HG02623 (cell line): Measurements from ENCODE around the gene ISCU.

ENCODE experiments used
- ATAC-seq: cut with Tn5 transposase; IDR thresholded peaks from one replicate; pipeline ENCODE4 v1.9.1; 2021; ENCODE audit warnings: moderate library complexity; ENCODE audit not compliant: unreplicated experiment

Gene ISCU

DNA sequence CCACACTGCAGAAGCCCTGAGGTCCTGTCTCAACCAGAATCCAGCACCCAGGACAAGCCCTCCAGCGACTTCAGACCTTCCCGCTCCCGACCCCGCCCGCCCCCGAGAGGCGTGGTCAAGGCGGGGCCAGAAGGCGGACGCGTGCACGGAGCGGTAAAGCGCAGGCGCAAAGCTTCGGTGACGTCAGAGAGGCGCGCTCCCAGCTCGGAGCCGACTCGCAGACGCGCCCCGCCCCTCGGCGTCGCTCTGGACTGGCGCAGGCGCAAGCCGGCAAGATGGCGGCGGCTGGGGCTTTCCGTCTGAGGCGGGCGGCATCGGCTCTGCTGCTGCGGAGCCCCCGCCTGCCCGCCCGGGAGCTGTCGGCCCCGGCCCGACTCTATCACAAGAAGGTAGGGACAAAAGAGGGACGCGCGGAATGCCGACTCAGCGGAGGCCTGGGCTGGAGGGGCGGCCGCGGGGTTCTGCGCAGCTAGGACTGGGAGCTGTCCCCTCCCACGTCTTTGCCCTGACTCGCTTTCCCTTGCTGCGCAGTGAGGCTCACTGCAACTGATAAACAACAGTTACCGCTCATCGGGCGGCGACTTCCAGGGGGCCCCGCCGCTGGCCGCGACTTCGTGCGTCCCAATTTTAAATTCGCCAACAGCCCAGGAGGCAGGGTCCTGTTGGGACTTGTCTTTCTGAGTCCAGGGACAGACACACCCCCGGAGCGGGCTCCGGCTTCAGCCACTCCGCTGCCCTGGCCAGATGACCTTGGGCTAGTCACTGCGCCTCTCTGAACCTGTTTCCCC, at the start of gene ISCU:
TSS of gene ISCU (plus strand) at position 249 of the 788 bp plus-strand sequence. CDS start at position 276, 27 bp downstream.
- ATAC-seq = peak; percentile 45

DNA sequence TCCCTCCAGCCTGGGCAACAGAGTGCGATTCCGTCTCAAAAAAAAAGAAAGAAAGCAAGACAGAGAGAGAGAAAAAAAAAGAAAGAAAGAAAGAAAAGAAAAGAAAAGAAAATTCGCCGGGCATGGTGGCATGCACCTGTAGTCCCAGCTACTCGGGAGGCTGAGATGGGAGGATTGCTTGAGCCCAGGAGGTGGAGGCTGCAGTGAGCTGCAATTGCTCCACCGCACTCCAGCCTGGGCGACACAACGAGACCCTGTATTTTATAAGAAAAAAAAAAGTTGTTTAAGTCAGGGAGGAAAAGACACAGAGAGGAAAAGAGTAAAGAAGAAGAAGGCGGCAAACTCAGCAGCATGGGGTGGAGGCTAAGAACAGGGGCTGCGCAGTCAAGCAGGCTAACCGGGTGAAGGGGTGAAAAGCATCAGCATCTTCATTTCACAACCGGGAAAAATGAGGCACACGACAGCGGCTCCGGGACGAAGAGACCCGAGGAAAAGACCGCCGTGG, 47.9 kb upstream of the ISCU start:
- no peak for ATAC-seq

DNA sequence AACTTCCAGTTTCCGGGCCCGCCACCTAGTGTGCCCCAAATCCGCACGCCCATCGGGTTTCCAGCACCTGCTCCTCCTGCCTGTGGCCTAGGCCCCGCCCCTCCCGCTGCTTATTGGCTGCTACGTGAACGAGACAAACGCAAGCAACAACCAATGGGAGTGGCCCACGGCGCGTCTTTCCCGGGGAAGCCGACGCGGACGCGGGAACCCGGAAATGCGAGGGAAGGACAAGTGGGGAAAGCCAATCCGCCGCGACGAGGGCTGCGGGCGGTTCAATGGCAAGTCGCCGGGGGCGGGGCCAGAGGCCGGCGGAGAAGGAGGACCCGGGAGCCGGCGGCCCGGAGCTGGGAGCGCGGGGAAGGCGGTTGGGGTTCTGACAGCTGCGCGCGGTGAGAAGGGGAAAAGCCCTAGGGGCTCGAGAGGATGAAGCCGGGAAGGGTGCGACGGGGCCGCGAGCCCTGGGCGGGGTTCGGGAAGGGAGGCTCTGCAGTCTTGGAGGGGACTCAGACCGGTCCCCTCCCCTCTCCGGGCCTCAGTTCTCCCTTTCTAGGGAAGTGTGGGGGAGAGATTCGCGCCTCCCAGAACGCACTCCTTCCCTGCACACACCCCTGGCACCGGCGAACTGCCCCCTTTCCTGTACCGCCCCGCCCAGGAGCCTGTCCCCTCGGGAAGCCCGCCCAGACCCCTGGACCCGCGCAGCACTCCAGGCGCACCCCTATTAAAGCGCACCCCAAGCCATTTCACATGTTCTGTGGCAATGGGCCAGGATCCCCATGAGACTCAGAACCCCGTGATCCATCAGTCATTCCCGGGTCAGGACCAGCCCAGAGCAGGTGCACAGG, 47.2 kb upstream of the ISCU start, which contains the start of gene FICD:
TSS of gene FICD (plus strand) at position 305 of the 842 bp plus-strand sequence. CDS start 1,696 bp downstream, outside the sequence.
- ATAC-seq = peak; percentile 84

DNA sequence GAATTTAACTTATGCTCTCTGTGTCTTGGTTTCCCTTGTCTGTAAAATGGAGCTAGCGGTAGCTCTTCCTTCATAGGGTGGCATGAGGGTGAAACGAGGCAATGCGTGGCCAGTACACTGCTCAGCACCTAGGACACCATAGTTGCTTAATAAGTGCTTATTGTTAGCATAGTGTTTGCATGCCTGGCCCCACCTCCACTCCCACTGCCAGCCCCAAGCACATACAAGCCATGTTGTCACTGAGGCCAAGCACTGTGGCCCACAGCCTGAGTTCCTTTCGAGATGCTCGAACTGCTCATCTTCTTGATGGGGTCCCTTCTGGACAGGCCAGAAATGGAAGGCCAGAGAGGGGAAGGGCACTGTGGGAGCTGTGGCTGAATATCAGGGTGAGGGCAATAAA, 46.5 kb upstream of the ISCU start:
- ATAC-seq = no peak

DNA sequence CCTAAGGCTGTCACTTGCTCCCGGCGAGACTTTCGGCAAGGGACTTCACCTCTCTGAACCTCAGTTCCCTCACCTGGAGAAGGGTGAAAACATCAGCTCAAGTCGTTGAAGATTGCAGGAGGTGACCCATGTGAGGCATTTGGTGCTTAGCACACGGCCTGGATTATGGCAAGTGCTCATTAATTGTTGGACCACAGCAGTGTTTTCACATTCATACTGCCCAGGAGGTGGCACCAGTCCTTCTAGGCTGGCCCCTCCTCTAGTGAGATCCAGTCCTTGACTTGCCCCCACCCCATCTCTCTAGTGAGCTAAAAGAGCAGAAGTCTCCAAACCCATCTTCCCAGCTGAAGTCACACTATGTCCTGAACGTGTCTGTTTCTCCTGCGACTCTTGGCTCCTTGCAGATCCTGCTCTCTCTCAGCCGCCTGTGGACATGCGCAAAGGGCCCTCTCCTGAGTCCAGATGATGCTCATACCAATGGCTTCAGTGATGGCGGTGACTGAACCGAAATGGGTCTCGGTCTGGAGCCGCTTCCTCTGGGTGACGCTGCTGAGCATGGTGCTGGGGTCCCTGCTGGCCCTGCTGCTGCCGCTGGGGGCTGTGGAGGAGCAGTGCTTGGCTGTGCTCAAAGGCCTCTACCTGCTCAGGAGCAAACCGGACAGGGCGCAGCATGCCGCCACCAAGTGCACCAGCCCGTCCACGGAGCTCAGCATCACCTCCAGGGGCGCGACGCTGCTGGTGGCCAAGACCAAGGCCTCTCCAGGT, 45.7 kb upstream of the ISCU start:
- ATAC-seq = no peak

DNA sequence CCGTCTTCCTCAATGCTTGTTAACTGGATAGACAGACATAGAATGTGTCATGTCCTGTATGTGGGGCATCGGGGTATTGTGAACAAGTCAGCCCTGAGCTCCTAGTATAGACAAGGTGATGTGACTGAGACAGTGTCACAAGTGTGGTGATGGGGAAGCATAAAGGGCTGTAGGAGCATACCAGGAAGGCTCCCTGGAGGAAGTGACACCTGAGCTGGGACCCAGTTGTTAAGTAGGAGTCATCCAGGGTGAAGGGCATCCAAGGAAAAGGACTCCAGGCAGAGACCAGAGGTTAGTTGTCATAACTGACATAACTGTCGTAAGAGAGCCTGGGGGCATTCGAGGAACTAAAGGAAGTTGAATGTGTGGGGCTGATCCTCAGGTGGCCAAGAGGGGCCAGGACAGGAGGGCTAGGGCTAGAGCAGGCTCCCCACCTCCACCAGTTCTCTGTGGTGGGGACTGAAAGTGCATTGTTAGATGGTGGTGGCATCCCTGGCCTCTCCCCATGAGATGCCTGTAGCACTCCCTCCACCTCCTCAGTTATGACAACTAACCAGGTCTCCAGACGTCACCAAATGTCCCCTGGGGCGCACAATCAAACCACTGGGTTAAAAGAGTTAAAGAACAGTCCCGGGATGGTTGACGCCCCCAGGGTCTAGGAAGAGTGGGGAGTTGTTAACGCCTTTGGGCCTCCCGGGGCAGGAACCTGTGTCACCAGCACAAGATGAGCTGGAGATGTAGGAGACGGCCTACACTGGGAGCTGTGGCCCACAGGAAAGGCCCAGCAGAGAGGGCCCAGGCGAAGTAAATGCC, 44.9 kb upstream of the ISCU start:
- no peak for ATAC-seq

DNA sequence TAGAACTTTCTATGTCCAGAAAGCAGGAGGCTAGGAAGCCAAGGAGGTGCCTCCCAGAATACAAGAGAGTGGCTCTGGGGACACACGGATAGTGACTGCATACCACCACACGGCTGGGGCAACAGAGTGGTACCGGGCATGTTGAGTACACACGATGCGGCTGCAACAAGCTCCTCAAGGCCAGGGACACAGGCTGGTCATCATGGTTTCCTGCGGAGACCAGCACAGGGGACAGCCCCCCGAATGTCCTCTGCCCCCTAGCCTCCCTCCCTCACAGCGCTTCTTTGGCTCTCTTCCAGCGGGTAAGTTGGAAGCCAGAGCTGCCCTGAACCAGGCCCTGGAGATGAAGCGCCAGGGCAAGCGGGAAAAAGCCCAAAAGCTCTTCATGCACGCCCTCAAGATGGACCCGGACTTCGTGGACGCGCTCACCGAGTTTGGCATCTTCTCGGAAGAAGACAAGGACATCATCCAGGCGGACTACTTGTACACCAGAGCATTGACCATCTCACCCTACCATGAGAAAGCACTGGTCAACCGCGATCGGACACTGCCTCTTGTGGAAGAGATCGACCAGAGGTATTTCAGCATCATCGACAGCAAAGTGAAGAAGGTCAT, 44.2 kb upstream of the ISCU start:
- ATAC-seq = no peak

DNA sequence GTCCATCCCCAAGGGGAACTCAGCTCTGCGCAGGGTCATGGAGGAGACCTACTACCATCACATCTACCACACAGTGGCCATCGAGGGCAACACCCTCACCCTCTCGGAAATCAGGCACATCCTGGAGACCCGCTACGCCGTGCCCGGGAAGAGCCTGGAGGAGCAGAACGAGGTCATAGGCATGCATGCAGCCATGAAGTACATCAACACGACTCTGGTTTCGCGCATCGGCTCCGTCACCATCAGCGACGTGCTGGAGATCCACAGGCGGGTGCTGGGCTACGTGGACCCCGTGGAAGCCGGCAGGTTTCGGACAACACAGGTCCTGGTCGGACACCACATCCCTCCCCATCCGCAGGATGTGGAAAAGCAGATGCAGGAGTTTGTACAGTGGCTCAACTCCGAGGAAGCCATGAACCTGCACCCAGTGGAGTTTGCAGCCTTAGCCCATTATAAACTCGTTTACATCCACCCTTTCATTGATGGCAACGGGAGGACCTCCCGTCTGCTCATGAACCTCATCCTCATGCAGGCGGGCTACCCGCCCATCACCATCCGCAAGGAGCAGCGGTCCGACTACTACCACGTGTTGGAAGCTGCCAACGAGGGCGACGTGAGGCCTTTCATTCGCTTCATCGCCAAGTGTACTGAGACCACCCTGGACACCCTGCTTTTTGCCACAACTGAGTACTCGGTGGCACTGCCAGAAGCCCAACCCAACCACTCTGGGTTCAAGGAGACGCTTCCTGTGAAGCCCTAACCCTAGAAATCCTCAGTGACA, 43.5 kb upstream of the ISCU start:
- no peak for ATAC-seq

DNA sequence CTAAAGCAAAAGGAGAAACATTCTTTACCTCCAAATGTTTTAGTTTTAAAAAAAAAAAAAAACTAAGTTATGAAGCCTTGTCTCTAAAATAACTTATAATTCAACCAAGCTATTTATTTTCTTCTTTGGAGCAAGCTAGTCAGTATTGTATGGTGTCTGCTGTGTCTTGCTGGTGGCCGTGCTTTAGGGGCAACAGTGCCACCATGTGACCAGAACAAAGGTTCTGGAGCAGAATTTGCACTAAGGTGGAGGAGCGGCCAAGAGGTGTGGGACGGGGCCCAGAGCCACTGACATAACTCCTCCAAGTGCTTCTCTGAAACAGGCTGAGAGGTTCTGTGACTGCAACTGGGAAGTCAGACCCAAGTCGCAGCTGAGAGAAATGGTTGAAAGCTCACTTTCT, 42.8 kb upstream of the ISCU start:
- no peak for ATAC-seq

DNA sequence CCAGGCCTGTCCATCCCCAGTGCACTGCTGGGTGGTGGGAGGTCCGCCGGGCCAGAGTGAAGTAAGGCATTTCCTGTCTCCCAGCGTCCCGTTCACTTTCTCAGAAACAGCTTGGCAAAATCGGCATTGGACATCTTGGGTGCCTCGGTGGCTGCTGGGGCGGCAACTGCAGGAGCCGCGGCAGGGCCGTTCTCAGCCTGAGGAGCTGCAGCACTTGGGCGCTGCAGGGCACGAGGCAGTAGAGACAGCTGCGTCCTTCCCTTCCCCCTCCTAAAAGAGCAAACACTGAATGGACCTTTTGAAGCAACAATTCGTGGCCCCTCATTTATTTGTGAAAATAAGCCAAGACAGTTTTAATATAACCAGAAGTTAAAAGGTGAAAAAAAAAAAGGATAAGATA, 39.0 kb upstream of the ISCU start:
- no peak for ATAC-seq

DNA sequence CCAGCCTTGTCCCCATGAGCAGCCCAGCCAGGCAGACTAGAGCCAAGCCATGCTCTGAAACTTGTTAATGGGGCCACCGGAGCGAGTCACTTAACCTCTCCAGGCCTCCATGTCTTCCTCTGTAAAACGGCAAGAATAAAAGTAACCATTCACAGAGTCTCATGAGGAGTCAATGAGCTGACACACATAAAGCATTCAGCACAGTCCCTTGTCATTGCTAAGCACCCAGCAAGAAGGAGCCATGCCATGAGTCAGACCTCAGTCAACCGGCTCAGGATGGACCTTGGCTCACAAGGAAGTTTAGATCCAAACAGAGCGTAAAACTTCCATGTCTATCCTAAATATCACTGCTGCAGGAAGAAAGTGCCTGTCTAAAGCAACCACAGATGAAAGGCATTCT, 36.7 kb upstream of the ISCU start:
- no peak for ATAC-seq

DNA sequence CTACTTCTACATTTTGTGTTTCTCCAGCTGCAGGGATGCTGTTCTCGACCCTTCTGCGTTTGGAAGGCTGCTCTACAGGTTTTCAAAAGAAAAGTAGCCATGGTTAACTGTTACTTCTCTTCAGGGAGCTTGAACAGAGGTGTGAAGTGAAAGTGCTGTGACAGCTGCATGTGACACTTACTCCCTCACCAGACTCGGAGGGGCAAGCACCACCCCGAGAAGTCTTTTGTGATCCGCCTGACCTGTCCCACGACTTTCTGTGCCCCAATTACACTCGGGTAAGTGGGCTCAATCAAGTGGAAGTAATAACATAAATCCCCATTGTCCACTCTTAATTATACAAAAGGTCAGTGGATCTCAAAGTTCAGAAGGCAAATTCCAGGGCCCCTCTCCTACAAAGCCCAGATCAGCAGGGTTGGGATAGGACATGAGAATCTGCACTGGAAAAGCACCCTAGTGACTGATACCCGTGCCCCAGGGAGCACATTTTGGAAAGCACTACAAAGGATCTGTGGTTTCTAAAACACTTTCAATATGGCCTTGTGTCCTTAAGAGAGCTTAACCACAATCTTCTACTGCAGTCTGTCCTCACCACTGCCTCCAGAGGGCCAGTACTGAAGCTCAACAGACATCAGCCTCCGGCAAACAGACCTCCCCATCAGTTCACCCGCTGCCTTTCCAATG, 35.8 kb upstream of the ISCU start:
- ATAC-seq = no peak

DNA sequence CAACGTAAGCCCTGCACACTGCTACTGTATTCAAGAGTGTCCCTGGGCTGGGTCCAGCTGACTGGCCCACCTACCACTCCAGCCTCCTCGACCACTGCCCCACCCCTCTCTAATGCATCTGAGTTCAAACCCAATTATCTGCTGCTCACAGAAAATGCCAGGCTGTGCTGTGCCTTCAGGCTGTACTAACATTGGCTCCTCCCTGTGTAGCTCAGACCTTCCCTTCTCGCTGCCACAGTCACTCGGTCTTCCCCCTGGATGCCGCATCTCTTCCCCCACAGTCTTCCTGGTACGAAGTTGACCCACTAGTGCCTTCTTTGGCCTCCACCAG, 35.3 kb upstream of the ISCU start:
- no peak for ATAC-seq

DNA sequence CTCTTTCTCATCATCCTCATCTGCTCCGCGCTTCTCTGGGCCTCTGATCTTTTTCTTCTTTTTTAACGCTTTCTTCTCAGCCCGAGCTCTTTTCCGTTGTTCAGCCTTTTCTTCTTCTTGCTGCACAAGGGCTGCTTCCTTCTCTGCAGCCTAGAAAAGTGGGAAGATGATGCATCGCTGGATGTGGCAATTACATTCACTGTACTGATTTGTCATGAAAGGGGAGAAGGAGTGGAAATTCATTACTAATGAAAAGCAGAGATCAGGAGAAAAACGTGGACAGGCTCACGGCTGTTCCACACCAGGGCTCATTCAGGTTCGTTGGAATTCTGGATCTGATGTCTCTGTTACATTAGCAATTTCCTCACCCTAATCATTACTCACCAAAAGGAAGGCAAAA, 32.2 kb upstream of the ISCU start:
- ATAC-seq = no peak

DNA sequence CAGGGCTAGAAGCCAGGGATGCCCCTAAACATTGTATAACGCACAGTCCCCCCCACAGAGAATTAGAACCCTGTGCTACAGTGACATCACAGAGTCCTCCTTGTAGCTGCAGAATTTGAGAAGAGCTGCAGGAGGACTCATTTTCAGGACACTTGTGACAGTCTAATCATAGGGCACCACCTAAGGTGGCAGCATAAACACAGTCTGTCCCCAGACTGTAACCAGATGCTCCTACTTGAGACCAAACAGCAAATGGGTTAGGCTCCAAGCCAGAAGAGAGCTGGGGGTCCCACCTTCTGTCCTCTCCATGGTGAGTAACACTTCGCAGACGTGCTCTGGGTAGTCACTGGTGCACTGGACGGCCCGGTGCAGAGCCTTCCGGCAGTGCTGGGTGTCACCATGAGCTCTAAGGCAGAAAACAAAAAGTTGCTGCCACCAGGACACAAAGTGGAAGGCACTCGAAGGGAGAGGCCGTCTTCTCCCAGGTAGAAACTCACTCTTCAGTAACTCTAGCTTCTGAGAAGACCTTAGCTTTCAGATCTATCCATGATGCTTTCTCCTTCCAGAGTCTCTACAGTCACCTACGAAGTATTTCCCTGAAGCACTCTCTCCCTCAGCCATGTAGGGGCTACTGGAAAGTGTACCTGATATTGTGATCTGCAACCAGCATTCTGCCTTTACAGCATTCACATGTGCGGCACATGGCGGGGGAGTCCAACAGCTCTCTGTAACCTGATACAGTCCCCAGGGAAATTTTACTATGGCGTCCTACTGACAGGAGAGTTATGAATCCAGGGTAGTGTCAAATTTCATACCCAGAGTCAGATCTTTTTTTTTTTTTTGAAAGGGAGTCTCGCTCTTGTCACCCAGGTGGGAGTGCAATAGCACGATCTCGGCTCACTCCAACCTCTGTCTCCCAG, 30.2 kb upstream of the ISCU start:
- no peak for ATAC-seq

DNA sequence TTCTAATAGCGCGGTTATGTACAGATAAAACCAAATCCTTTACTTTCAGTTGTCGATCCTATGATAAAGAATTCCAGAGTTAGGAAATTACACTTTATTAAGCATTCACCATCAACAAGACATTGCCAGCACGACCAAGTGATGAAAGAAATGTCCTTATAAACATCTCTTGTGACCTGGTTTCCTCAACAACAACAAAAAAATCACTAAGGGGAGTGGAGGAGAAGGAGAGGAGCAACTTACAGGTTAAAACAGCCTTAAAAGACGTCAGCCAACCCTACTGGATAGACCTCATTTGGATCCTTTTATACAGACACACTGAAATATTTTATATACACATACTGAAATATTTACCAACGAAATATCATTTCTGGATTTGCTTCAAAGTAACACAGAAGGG, 24.2 kb upstream of the ISCU start:
- no peak for ATAC-seq

DNA sequence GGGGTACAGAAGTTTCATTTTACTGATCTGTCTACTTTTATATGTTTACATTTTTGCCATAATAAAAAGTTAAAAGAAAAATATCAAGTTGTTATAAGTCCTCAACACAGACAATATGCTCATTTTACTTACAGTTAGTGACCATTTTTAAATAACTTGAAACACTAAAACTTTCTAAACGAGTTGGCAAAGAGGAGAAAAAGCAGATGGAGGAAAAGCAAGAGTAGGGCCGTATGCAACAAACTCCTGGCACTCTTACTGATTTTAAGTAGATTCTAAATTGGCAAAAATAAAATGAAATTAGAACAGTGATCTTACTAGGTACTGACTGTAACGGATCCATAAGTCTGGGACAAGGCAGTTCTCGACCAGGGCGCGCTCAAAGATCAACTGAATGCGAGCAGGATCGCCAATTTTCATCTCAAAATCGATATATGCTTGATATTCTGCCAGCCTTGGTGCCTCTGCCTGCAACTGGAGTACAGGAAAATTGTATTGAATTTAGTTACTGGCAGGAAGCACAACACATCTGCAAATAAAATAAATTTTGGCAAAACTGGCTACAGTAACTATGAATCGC, 23.7 kb upstream of the ISCU start:
- no peak for ATAC-seq
